ENCODE measurements around the gene RBBP9.
"Not testable (repeated sequence)": the region's sequence is repeated elsewhere in the genome, so short reads cannot be mapped to it uniquely, and the experiment has no call there.

The RBBP9 gene

DNA sequence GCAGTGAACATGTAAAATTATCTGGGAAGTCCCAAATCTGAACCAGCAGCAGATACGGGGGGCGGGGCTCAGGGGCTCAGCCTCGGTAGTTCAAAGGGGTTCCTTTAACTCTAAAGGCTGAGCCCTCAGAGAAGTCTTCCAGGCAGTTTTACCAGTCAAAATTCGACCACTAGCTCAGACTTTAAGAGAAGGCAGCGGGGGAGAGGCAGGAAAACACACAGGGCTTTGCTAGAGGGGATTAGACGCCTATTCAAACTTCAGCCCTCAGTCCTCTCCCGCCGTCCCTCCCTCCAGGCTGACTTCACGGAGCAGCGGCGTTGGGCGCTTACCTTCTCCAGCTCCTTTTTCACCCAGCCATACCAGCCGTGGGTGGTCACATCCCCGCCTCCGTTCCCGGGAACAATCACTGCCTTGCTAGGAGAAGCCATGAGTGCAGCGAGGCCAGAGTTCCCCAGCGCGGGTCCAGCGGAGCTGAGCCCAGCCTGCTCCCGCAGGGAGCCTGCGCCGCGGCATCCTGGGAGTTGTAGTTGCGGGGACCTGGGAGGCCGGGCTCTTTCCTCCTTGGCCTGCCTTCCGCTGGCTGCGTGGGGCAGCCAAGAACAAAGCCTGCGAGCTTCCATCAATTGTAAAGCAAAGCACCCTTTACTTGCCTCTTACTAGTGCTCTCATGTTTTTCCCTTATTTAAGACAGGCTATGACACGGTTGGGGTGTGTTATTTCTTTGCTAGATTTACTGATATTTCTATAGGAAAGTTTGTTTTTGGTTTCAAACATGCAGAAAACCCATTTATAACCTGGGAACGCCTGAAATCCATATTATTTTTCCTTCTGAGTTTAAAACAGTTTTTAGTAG, at the start of gene RBBP9:
RBBP9 (minus strand) TSS at position 486 of the 853 bp plus-strand sequence; CDS start at position 428, 58 bp downstream.
- DNase-seq (ENCODE audit: low spot score) (peak; percentile 50), FAIRE-seq (no peak)

- DNase-seq (ENCODE audit: low spot score) (no peak), FAIRE-seq (no peak)
Measured at GRCh38 chr20:18545566-18545965, 48.5 kb upstream of the RBBP9 start.

GRCh38 chr20:18543932-18544331, 46.9 kb upstream of the RBBP9 start:
- DNase-seq (ENCODE audit: low spot score) (no peak), FAIRE-seq (no peak)

DNA sequence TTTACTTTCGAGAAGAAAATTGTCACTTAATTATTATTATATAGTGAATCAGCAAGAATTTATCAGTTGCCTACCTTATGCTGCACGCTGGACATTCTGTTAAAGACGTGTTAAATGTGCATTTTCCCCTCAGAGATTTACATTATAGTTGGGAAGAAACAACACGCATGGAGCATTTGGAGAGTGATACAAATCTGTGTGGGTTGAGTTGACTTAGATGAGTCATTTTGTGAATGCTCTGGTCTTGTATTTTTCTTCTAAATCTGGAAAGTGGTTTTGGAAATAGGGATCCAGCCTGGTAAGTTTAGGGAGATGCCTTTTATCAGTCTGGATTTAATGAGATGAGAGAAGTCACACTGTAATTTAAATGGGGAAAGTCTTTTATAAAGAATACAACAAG, 46.2 kb upstream of the RBBP9 start:
- FAIRE-seq (peak; percentile 41), DNase-seq (ENCODE audit: low spot score) (peak; percentile 13)

DNA sequence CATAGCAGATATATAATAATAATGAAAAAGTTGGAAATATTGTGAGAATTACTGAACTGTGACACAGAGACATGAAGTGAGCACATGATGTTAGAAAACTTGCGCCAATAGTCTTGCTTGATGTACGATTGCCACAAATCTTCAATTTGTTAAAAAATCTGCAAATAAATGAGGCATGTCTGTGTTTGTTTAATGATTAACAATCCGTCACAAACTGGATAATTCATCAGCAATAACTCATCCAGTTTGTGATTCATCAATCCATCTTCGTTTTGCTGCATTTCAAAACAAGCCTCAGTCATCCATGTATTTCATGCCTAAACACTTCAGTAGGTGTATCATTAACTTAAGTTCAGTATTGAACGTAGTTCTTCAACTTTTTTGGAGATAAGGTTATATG, 44.7 kb upstream of the RBBP9 start:
- DNase-seq (ENCODE audit: low spot score) = peak; percentile 81

GRCh38 chr20:18537651-18538050, 40.6 kb upstream of the RBBP9 start:
- FAIRE-seq = no peak

More for the DNA sequence above, 44.7 kb upstream of the RBBP9 start:
- peak; percentile 98 for FAIRE-seq

DNA sequence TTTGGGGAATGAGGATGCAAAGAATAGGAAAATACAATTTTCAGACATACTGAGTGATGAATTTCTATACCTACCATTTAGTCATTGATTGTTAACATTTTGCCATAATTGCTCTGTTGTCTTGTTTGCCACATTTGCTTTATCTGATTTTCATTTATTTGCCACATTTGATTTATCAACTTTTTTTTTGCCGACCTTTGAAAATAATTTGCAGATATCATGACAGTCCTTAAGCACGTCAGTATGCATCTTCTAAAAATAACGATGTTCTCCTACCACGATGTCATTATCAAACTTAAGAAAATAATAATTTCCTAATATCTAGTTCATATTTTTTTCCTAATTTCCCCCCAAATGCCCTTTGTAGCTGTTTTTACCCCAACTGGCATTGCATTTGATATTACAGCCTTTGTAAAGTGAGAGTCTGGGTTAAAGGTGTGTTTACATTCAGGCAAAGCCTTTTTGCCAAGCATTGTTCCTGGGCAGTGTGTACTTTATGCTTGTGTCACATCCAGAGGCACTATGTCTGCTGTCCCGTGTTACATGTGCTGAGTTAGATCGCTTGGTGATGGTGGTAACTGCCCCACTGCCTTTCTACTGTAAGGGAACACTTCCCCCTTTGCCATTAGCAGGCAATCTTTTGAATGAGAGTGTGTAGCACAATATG, 37.1 kb upstream of the RBBP9 start:
- DNase-seq (ENCODE audit: low spot score) = no peak
- no peak for FAIRE-seq

More at GRCh38 chr20:18537651-18538050, 40.6 kb upstream of the RBBP9 start:
- DNase-seq (ENCODE audit: low spot score) = no peak

- DNase-seq (ENCODE audit: low spot score) (no peak), FAIRE-seq (no peak)
Measured at GRCh38 chr20:18533491-18533890, 36.5 kb upstream of the RBBP9 start.

GRCh38 chr20:18532626-18533025, 35.6 kb upstream of the RBBP9 start:
- FAIRE-seq (no peak), DNase-seq (ENCODE audit: low spot score) (no peak)

DNA sequence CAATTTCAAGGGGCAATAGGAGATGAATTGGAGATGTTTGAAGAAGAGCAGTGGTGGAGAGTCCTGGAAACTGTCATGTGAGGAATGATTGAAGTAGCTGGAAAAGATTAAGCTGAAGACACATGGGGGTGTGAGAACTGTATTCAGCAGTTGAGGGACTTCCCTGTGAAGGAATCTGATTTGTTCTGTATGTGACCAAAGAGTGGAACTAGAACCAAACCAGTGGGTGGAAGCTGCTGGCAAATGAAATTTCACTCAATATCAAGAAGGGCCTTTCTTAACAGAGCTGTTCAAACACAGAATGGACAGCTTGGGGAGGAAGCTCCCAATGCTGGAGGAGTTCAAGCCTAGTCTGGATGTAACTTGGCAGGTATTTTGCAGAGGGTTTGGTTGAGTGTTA, 32.0 kb upstream of the RBBP9 start:
- DNase-seq (ENCODE audit: low spot score) (no peak), FAIRE-seq (no peak)

GRCh38 chr20:18527836-18528235, 30.8 kb upstream of the RBBP9 start:
- FAIRE-seq = no peak
- DNase-seq (ENCODE audit: low spot score) = peak; percentile 38

- DNase-seq (ENCODE audit: low spot score) (no peak), FAIRE-seq (no peak)
Measured at GRCh38 chr20:18527339-18527738, 30.3 kb upstream of the RBBP9 start.

DNA sequence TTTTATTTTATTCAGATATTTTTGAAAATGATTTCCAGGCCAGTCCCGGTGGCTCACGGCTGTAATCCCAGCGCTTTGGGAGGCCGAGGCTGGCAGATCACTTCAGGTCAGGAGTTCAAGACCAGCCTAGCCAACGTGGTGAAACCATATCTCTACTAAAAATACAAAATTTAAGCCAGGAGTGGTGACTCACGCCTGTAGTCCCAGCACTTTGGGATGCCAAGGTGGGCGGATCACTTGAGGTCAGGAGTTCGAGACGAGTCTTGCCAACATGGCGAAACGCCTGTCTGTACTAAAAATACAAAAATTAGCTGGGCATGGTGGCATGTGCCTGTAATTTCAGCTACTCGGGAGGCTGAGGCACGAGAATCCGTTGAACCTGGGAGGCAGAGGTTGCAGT, 29.7 kb upstream of the RBBP9 start:
- DNase-seq (ENCODE audit: low spot score); FAIRE-seq: not testable (repeated sequence)

DNA sequence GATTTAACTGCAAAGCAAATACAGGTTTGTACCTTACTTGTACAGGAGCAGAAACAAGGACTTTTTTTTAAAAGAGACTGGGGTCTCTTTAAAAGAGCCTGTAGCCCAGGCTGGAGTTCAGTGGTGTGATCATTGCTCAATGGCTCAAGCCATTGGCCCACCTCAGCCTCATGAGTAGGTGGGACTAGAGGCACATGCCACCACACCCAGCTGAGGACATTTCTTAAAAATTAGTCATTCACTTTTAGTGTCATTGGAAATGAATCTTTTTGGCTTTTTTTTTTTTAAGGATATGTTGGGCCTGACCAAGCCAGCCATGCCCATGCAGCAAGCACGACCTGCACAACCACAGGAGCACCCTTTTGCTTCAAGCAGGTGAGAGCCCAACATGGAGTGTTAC, 27.6 kb upstream of the RBBP9 start:
- FAIRE-seq = no peak
- peak; percentile 37 for DNase-seq (ENCODE audit: low spot score)

DNA sequence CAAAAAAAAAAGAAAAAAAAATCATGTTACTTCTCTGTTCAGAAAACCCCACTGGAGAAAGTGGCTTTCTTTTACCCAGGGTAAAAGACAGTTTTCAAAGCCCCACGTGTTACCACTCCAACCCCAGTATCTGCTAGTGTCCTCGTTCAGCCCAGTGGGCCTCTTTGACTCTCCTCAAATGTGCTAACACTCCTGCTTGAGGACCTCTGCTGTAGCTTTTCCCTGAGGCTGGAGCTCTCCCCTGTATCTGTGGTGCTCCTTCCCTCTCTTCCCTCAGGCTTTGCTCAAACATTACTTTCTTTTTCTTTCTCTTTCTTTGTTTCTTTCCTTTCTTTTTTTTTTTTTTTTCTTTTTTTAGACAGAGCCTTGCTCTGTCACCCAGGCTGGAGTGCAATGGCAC, 26.0 kb upstream of the RBBP9 start:
- FAIRE-seq (no peak), DNase-seq (ENCODE audit: low spot score) (no peak)

- peak; percentile 41 for DNase-seq (ENCODE audit: low spot score)
- not testable (repeated sequence) for FAIRE-seq
Measured at GRCh38 chr20:18522066-18522465, 25.0 kb upstream of the RBBP9 start.

GRCh38 chr20:18515973-18516372, 18.9 kb upstream of the RBBP9 start:
- DNase-seq (ENCODE audit: low spot score) = no peak
- FAIRE-seq = no peak

DNA sequence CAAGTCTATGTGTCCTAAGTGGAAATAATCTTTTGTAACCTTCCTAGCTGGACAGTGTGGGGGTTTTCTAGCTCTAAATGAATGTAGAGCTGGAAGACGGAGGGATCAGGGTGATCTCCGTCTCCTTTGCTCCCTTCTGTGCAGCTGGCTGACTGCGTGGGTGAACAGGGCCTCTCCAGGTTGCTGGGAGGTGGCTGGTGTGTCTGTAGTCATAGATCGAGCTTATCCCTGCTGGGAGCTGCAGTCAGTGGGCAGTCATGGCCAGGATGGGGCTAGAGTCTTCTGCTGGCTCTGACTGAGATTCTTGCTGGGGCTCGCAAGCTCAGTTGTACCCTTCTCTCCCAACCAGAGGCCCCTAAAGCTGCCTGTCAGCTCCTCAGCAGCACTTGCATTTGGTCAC, 17.1 kb upstream of the RBBP9 start:
- no peak for DNase-seq (ENCODE audit: low spot score)
- no peak for FAIRE-seq

DNA sequence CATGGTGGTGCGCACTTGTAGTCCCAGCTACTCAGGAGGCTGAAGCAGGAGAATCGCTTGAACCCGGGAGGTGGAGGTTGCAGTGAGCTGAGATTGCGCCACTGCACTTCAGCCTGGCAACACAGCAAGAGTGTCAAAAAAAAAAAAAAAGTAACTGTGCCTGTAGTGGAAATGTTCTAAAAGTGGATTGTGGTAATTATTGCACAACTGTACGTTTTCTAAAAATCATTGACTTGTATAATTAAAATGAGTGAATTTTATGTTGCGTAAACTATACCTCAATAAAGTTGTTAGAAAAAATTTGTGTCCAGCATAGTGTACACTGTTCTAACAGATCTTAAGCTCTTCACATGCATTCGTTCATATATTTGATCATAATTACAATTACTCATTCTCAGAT, 16.2 kb upstream of the RBBP9 start:
- DNase-seq (ENCODE audit: low spot score) (no peak), FAIRE-seq (no peak)

GRCh38 chr20:18511571-18511970, 14.5 kb upstream of the RBBP9 start:
- FAIRE-seq = no peak
- no peak for DNase-seq (ENCODE audit: low spot score)

DNA sequence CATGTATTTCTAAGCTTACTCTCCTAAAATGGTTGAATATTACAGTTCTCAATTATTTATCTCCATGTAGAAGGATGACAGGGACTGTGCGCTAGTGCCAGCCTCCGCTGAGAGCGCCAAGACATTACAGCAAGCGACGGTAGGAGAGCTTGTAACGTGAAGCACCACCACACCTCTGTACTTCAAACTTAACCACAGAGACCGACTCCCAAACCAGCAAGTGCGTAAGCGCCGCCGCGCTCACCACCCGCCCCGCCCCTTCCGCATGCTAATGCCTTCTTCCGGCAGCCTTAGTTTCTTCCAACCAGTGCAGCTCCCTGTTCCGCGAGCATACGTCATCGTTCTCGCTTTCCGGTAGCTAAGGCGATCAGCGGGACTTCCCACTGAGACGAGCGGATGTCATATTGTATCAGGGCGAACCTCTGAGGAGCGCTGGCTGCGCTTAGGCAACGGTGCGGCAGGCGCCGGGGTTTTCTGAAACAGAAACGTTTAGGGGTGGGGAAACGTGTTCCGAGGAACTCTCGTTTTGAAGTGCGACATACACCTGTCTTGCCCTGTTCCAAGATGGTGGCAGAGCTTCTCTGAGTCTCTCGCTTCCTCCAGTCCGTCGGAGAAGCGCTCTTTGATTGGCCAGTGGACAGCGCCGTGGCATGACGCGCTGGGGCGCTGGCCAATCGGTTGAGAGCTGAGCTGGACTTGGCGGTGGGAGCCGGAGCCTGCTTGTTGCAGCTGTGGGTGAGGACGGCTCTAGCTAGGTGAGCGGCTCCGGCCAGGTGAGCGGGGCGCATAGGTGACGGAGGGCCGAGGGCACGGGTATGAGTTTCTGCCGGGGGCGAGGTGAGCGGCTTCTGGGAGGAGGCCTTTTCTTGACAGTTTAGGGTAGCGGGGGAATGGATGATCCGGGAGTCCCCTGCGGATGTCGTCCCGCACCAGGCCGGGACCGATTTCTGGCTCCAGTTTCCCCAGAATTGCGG, 10.5 kb upstream of the RBBP9 start, which contains the start of gene SEC23B:
SEC23B (plus strand) TSS at position 723 of the 974 bp plus-strand sequence. CDS start 2,896 bp downstream, outside the sequence.
- FAIRE-seq (peak; percentile 74), DNase-seq (ENCODE audit: low spot score) (peak; percentile 83)

Data from RCC 7860 (cell line).